Activated naive CD8-positive, alpha-beta T cell treated with anti-CD3 and anti-CD28 coated beads for 36 hours (primary cell): ENCODE measurements around the gene SERPINI2. TPM values are rescaled to one million over a fixed set of nuclear protein-coding genes. Genes with fewer than 3 reads are reported as not detected.

Source experiments
- DNase-seq: peaks from one replicate; pipeline ENCODE4 v3.0.0; 2021
- H3K27ac Mint-ChIP-seq: one replicate; pipeline ENCODE4 v1.8.0; 2022; ENCODE audit warnings: mild to moderate bottlenecking, moderate library complexity, mixed read lengths
- H3K27me3 Mint-ChIP-seq: one replicate; pipeline ENCODE4 v1.8.0; 2022; ENCODE audit warnings: mild to moderate bottlenecking, mixed read lengths
- H3K36me3 Mint-ChIP-seq: one replicate; pipeline ENCODE4 v1.8.0; 2021; ENCODE audit warnings: mild to moderate bottlenecking, mixed read lengths
- H3K4me1 Mint-ChIP-seq: one replicate; pipeline ENCODE4 v1.8.0; 2021; ENCODE audit warnings: mixed read lengths
- H3K4me3 Mint-ChIP-seq: one replicate; pipeline ENCODE4 v1.8.0; 2022; ENCODE audit warnings: mild to moderate bottlenecking, moderate library complexity, mixed read lengths
- H3K9me3 Mint-ChIP-seq: one replicate; pipeline ENCODE4 v1.8.0; 2022; ENCODE audit warnings: mixed read lengths
- total RNA-seq, 2 experiments: library from RNA; stranded (reverse); gene quantifications; one replicate each; pipeline ENCODE4 v1.2.3, GENCODE V29; 2021

Gene SERPINI2
- total RNA-seq, result not detected

- H3K4me3 Mint-ChIP-seq, result no peak within 1 kb of the TSS
- no peak for DNase-seq
- H3K36me3 Mint-ChIP-seq, result no peaks in the 10 kb centered on the region
- H3K27ac Mint-ChIP-seq, result no peak within 1 kb of the TSS
- H3K27me3 Mint-ChIP-seq, result no peaks in the 10 kb centered on the region
- H3K9me3 Mint-ChIP-seq, result no peaks in the 10 kb centered on the region
- H3K4me1 Mint-ChIP-seq, result no peaks in the 10 kb centered on the region
Observed at GRCh38 chr3:167473863-167474262, at the start of gene SERPINI2. SERPINI2 (minus strand) TSS chr3:167474042; CDS start chr3:167471834, 2,208 bp downstream.

GRCh38 chr3:167521006-167521355, 47.1 kb upstream of the SERPINI2 start:
- H3K4me3 Mint-ChIP-seq, result no peak overlapping the region
- H3K4me1 Mint-ChIP-seq, result no peaks in the 10 kb centered on the region
- peaks cover 2% of the 10 kb centered on the region for H3K9me3 Mint-ChIP-seq
- peaks cover 4% of the 10 kb centered on the region for H3K27me3 Mint-ChIP-seq
- H3K27ac Mint-ChIP-seq, result no peak overlapping the region
- no peak for DNase-seq
- H3K36me3 Mint-ChIP-seq, result no peaks in the 10 kb centered on the region

- DNase-seq, result no peak
- no peak overlapping the region for H3K27ac Mint-ChIP-seq
- H3K4me1 Mint-ChIP-seq, result no peaks in the 10 kb centered on the region
- H3K4me3 Mint-ChIP-seq, result no peak overlapping the region
- H3K36me3 Mint-ChIP-seq, result no peaks in the 10 kb centered on the region
- H3K9me3 Mint-ChIP-seq, result peaks cover 2% of the 10 kb centered on the region
- peaks cover 4% of the 10 kb centered on the region for H3K27me3 Mint-ChIP-seq
Observed at GRCh38 chr3:167520266-167521005, 46.6 kb upstream of the SERPINI2 start.

- no peak for DNase-seq
- Mint-ChIP-seq H3K27me3 (peaks cover 3% of the 10 kb centered on the region), H3K4me3 (no peak overlapping the region), H3K4me1 (no peaks in the 10 kb centered on the region), H3K27ac (no peak overlapping the region), H3K36me3 (no peaks in the 10 kb centered on the region), H3K9me3 (no peaks in the 10 kb centered on the region)
Observed at GRCh38 chr3:167507954-167508353, 34.1 kb upstream of the SERPINI2 start.

- DNase-seq, result no peak
- H3K4me1 Mint-ChIP-seq, result no peaks in the 10 kb centered on the region
- peaks cover 3% of the 10 kb centered on the region for H3K27me3 Mint-ChIP-seq
- no peaks in the 10 kb centered on the region for H3K36me3 Mint-ChIP-seq
- no peak overlapping the region for H3K4me3 Mint-ChIP-seq
- no peaks in the 10 kb centered on the region for H3K9me3 Mint-ChIP-seq
- H3K27ac Mint-ChIP-seq, result no peak overlapping the region
Observed at GRCh38 chr3:167502401-167502800, 28.6 kb upstream of the SERPINI2 start.

GRCh38 chr3:167501941-167502340, 28.1 kb upstream of the SERPINI2 start:
- Mint-ChIP-seq H3K27me3 (peaks cover 3% of the 10 kb centered on the region), H3K9me3 (no peaks in the 10 kb centered on the region), H3K27ac (no peak overlapping the region), H3K4me1 (no peaks in the 10 kb centered on the region), H3K4me3 (no peak overlapping the region), H3K36me3 (no peaks in the 10 kb centered on the region)
- no peak for DNase-seq

GRCh38 chr3:167497903-167498302, 24.1 kb upstream of the SERPINI2 start:
- no peaks in the 10 kb centered on the region for H3K27me3 Mint-ChIP-seq
- DNase-seq, result no peak
- no peaks in the 10 kb centered on the region for H3K4me1 Mint-ChIP-seq
- H3K36me3 Mint-ChIP-seq, result no peaks in the 10 kb centered on the region
- no peak overlapping the region for H3K27ac Mint-ChIP-seq
- no peaks in the 10 kb centered on the region for H3K9me3 Mint-ChIP-seq
- no peak overlapping the region for H3K4me3 Mint-ChIP-seq

GRCh38 chr3:167493244-167493643, 19.4 kb upstream of the SERPINI2 start:
- no peak overlapping the region for H3K4me3 Mint-ChIP-seq
- H3K9me3 Mint-ChIP-seq, result no peaks in the 10 kb centered on the region
- H3K36me3 Mint-ChIP-seq, result no peaks in the 10 kb centered on the region
- H3K27ac Mint-ChIP-seq, result no peak overlapping the region
- no peaks in the 10 kb centered on the region for H3K4me1 Mint-ChIP-seq
- DNase-seq, result no peak
- H3K27me3 Mint-ChIP-seq, result no peaks in the 10 kb centered on the region

- Mint-ChIP-seq H3K9me3 (no peaks in the 10 kb centered on the region), H3K27ac (no peak overlapping the region), H3K27me3 (no peaks in the 10 kb centered on the region), H3K4me3 (no peak overlapping the region), H3K36me3 (no peaks in the 10 kb centered on the region), H3K4me1 (no peaks in the 10 kb centered on the region)
- DNase-seq, result no peak
Observed at GRCh38 chr3:167491621-167492020, 17.8 kb upstream of the SERPINI2 start.

GRCh38 chr3:167489571-167489970, 15.7 kb upstream of the SERPINI2 start:
- H3K27ac Mint-ChIP-seq, result no peak overlapping the region
- H3K4me1 Mint-ChIP-seq, result no peaks in the 10 kb centered on the region
- no peaks in the 10 kb centered on the region for H3K36me3 Mint-ChIP-seq
- no peak for DNase-seq
- no peaks in the 10 kb centered on the region for H3K9me3 Mint-ChIP-seq
- no peak overlapping the region for H3K4me3 Mint-ChIP-seq
- no peaks in the 10 kb centered on the region for H3K27me3 Mint-ChIP-seq

GRCh38 chr3:167487556-167487955, 13.7 kb upstream of the SERPINI2 start:
- H3K9me3 Mint-ChIP-seq, result no peaks in the 10 kb centered on the region
- no peak overlapping the region for H3K4me3 Mint-ChIP-seq
- no peaks in the 10 kb centered on the region for H3K4me1 Mint-ChIP-seq
- no peaks in the 10 kb centered on the region for H3K36me3 Mint-ChIP-seq
- no peak for DNase-seq
- no peaks in the 10 kb centered on the region for H3K27me3 Mint-ChIP-seq
- no peak overlapping the region for H3K27ac Mint-ChIP-seq

GRCh38 chr3:167484551-167484950, 10.7 kb upstream of the SERPINI2 start:
- Mint-ChIP-seq H3K4me1 (no peaks in the 10 kb centered on the region), H3K27ac (no peak overlapping the region)

GRCh38 chr3:167483708-167484475, 10.1 kb upstream of the SERPINI2 start:
- no peak for DNase-seq
- no peak overlapping the region for H3K27ac Mint-ChIP-seq

More at GRCh38 chr3:167484551-167484950, 10.7 kb upstream of the SERPINI2 start:
- no peaks in the 10 kb centered on the region for H3K36me3 Mint-ChIP-seq
- no peaks in the 10 kb centered on the region for H3K27me3 Mint-ChIP-seq
- no peaks in the 10 kb centered on the region for H3K9me3 Mint-ChIP-seq
- no peak for DNase-seq
- no peak overlapping the region for H3K4me3 Mint-ChIP-seq

GRCh38 chr3:167481164-167481563, 7.3 kb upstream of the SERPINI2 start:
- Mint-ChIP-seq H3K27ac (no peak overlapping the region), H3K4me3 (no peak overlapping the region), H3K4me1 (no peaks in the 10 kb centered on the region), H3K9me3 (no peaks in the 10 kb centered on the region), H3K36me3 (no peaks in the 10 kb centered on the region), H3K27me3 (no peaks in the 10 kb centered on the region)
- DNase-seq, result no peak

More at GRCh38 chr3:167483708-167484475, 10.1 kb upstream of the SERPINI2 start:
- Mint-ChIP-seq H3K9me3 (no peaks in the 10 kb centered on the region), H3K4me1 (no peaks in the 10 kb centered on the region), H3K4me3 (no peak overlapping the region), H3K36me3 (no peaks in the 10 kb centered on the region), H3K27me3 (no peaks in the 10 kb centered on the region)

GRCh38 chr3:167480748-167481147, 6.9 kb upstream of the SERPINI2 start:
- no peak overlapping the region for H3K4me3 Mint-ChIP-seq
- no peak for DNase-seq
- no peak overlapping the region for H3K27ac Mint-ChIP-seq
- no peaks in the 10 kb centered on the region for H3K4me1 Mint-ChIP-seq
- no peaks in the 10 kb centered on the region for H3K27me3 Mint-ChIP-seq
- no peaks in the 10 kb centered on the region for H3K9me3 Mint-ChIP-seq
- H3K36me3 Mint-ChIP-seq, result no peaks in the 10 kb centered on the region

GRCh38 chr3:167469381-167469780, 4.5 kb downstream of the SERPINI2 start:
- no peaks in the 10 kb centered on the region for H3K9me3 Mint-ChIP-seq
- no peak overlapping the region for H3K27ac Mint-ChIP-seq
- no peak overlapping the region for H3K4me3 Mint-ChIP-seq
- no peaks in the 10 kb centered on the region for H3K36me3 Mint-ChIP-seq
- DNase-seq, result no peak
- peaks cover 4% of the 10 kb centered on the region for H3K27me3 Mint-ChIP-seq
- no peaks in the 10 kb centered on the region for H3K4me1 Mint-ChIP-seq
